ENCODE measurements around the gene CYB5R3.

Gene CYB5R3

GRCh38 chr22:42586381-42586780 is 62.8 kb downstream of the CYB5R3 start:
- ATAC-seq = no peak
- no peak for TF ChIP-seq SNAI2 (CRISPR knock-in tag; IDR thresholded peaks at IDR 0.05)
- no peak for TF ChIP-seq OSR1 (CRISPR knock-in tag; IDR thresholded peaks at IDR 0.05)
- no peak for TF ChIP-seq ZC3H10 (CRISPR knock-in tag; IDR thresholded peaks at IDR 0.05)
- TF ChIP-seq PPARA (CRISPR knock-in tag; IDR thresholded peaks at IDR 0.05; ENCODE audit: borderline replicate concordance) = no peak
- TF ChIP-seq ZNF565 (CRISPR knock-in tag; conservative IDR thresholded peaks at IDR 0.05; ENCODE audit: low read depth) = no peak
- no peak for TF ChIP-seq RARB (CRISPR knock-in tag; IDR thresholded peaks at IDR 0.05)
- TF ChIP-seq ZFP30 (CRISPR knock-in tag; IDR thresholded peaks at IDR 0.05) = no peak
- TF ChIP-seq ARNTL (CRISPR knock-in tag; IDR thresholded peaks at IDR 0.05; ENCODE audit: borderline replicate concordance, low read depth) = no peak
- TF ChIP-seq ESRRG (CRISPR knock-in tag; IDR thresholded peaks at IDR 0.05) = no peak
- TF ChIP-seq ISL1 (CRISPR knock-in tag; IDR thresholded peaks at IDR 0.05) = no peak
- no peak for TF ChIP-seq ZNF70 (CRISPR knock-in tag; IDR thresholded peaks at IDR 0.05)
- no peak for TF ChIP-seq PATZ1 (CRISPR knock-in tag; IDR thresholded peaks at IDR 0.05; ENCODE audit: borderline replicate concordance)
- no peak for TF ChIP-seq TSHZ2 (CRISPR knock-in tag; IDR thresholded peaks at IDR 0.05)
- no peak for TF ChIP-seq CREB5 (CRISPR knock-in tag; IDR thresholded peaks at IDR 0.05; ENCODE audit: low read depth)
- no peak for TF ChIP-seq GLIS3 (CRISPR knock-in tag; IDR thresholded peaks at IDR 0.05)

GRCh38 chr22:42585096-42585495 is 64.1 kb downstream of the CYB5R3 start:
- TF ChIP-seq TSHZ2 (CRISPR knock-in tag; IDR thresholded peaks at IDR 0.05) = no peak
- no peak for TF ChIP-seq ESRRG (CRISPR knock-in tag; IDR thresholded peaks at IDR 0.05)
- TF ChIP-seq ZFP3 (CRISPR knock-in tag; IDR thresholded peaks at IDR 0.05) = no peak
- no peak for TF ChIP-seq PPARA (CRISPR knock-in tag; IDR thresholded peaks at IDR 0.05; ENCODE audit: borderline replicate concordance)
- TF ChIP-seq OSR1 (CRISPR knock-in tag; IDR thresholded peaks at IDR 0.05) = no peak
- no peak for TF ChIP-seq ZC3H10 (CRISPR knock-in tag; IDR thresholded peaks at IDR 0.05)
- no peak for TF ChIP-seq TCF4 (CRISPR knock-in tag; IDR thresholded peaks at IDR 0.05; ENCODE audit: borderline replicate concordance)

GRCh38 chr22:42584364-42584940 is 64.7 kb downstream of the CYB5R3 start:
- no peak for ATAC-seq
- no peak for TF ChIP-seq SNAI2 (CRISPR knock-in tag; IDR thresholded peaks at IDR 0.05)
- TF ChIP-seq ZNF70 (CRISPR knock-in tag; IDR thresholded peaks at IDR 0.05) = no peak
- no peak for TF ChIP-seq ESRRG (CRISPR knock-in tag; IDR thresholded peaks at IDR 0.05)
- TF ChIP-seq RARB (CRISPR knock-in tag; IDR thresholded peaks at IDR 0.05) = no peak
- no peak for TF ChIP-seq POU6F1 (CRISPR knock-in tag; IDR thresholded peaks at IDR 0.05; ENCODE audit: borderline replicate concordance, low read depth)
- no peak for TF ChIP-seq OSR1 (CRISPR knock-in tag; IDR thresholded peaks at IDR 0.05)
- TF ChIP-seq ZNF8 (CRISPR knock-in tag; IDR thresholded peaks at IDR 0.05) = no peak

More at GRCh38 chr22:42585096-42585495, 64.1 kb downstream of the CYB5R3 start:
- no peak for ATAC-seq

Data from SK-N-SH treated with all-trans-retinoic acid at 6 μM for 48 hours (cell line).